HepG2 (cell line): ENCODE results near the gene CHCHD5.

Experiments used
- ATF5 ChIP-seq: sonication (generic); formaldehyde crosslinking; IDR thresholded peaks from 2 replicates; pipeline ENCODE4 v1.4.0; 2020; ENCODE audit warnings: mild to moderate bottlenecking, low read depth, missing genetic modification reagents
- BRF2 ChIP-seq: sonication (generic); formaldehyde crosslinking; IDR thresholded peaks from 2 replicates; pipeline ENCODE4 v1.8.1; 2022; ENCODE audit warnings: mild to moderate bottlenecking, missing genetic modification reagents
- CTCF ChIP-seq: sonication (generic); formaldehyde crosslinking; IDR thresholded peaks from 2 replicates; pipeline ENCODE4 v1.5.0; 2020; ENCODE audit warnings: mild to moderate bottlenecking, missing genetic modification reagents, moderate library complexity
- PHF8 ChIP-seq: sonication (generic); formaldehyde crosslinking; IDR thresholded peaks from 2 replicates; pipeline ENCODE4 v1.5.0; 2020; ENCODE audit warnings: missing genetic modification reagents
- POLR2AphosphoS5 ChIP-seq: IDR thresholded peaks from 2 replicates; pipeline ENCODE4 v1.6.1; 2012; ENCODE audit warnings: low read depth, low read length
- RXRB ChIP-seq: IDR thresholded peaks from 2 replicates; pipeline ENCODE4 v1.6.1; 2016; ENCODE audit warnings: borderline replicate concordance, missing genetic modification reagents, missing compliant biosample characterization
- ZNF512 ChIP-seq: sonication (generic); formaldehyde crosslinking; IDR thresholded peaks from 2 replicates; pipeline ENCODE4 v1.4.0; 2020; ENCODE audit warnings: mild to moderate bottlenecking, missing genetic modification reagents
- TF ChIP-seq, protein P1 (sequence below): sonication (generic); formaldehyde crosslinking; IDR thresholded peaks from 2 replicates; pipeline ENCODE4 v1.4.0; 2020; ENCODE audit warnings: missing genetic modification reagents

GRCh38 chr2:112625474-112626114, 41.2 kb downstream of the CHCHD5 start:
- TF ChIP-seq CTCF (CRISPR knock-in tag) (no peak), POLR2AphosphoS5 (no peak), PHF8 (CRISPR knock-in tag) (no peak), ZNF512 (CRISPR knock-in tag) (no peak), BRF2 (CRISPR knock-in tag) (no peak), RXRB (CRISPR knock-in tag) (no peak), ATF5 (CRISPR knock-in tag) (no peak)
- TF ChIP-seq, protein P1, sequence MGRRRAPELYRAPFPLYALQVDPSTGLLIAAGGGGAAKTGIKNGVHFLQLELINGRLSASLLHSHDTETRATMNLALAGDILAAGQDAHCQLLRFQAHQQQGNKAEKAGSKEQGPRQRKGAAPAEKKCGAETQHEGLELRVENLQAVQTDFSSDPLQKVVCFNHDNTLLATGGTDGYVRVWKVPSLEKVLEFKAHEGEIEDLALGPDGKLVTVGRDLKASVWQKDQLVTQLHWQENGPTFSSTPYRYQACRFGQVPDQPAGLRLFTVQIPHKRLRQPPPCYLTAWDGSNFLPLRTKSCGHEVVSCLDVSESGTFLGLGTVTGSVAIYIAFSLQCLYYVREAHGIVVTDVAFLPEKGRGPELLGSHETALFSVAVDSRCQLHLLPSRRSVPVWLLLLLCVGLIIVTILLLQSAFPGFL, result no peak
